ENCODE results near the gene APOBEC3A.
"Not testable (repeated sequence)": the region's sequence is repeated elsewhere in the genome, so short reads cannot be mapped to it uniquely, and the experiment has no call there.

APOBEC3A gene

DNA sequence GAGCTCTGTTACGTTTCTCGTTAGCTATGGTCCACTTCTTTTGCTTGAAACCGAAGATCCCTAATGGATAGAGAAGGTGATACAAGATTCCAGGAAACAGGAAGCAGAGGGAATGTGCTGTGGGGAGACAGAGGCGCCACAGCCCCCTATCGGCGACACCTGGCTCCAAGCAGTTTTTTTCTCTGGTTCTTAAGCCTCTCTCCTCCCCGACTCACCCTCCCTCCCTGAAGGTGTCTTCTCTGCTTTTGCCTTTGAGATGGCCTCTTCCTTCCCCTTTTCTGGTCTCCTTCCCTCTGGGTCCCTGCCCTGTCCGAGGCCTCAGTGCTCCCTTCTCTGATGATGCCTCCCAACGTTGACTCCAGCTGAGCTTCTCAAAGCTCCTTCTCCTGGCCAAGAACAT is 14.2 kb upstream of the APOBEC3A start:
- no peak for DNase-seq (ENCODE audit: low spot score)

GRCh38 chr22:38943882-38944281 is 13.5 kb upstream of the APOBEC3A start:
- DNase-seq (ENCODE audit: low spot score), result no peak

DNA sequence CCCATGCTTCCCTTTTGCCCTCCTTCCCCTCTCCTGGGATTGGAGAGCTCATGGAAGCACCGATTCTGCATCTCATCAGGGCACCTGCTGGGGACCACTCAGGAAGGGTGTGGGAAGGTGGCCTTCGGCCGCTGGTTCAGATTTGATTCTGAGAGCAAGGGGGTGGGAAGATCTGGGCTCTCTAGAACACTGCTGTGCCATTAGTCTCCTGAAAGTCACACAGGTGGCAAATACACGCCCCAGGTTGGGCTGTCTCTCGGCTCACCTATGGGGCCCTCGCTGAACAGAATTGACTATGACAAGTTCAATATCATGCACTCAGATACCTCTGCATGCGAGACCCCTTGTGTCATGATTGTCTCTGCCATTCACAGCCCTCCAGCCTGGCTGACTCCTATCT is 12.8 kb upstream of the APOBEC3A start:
- DNase-seq (ENCODE audit: low spot score), result no peak

DNA sequence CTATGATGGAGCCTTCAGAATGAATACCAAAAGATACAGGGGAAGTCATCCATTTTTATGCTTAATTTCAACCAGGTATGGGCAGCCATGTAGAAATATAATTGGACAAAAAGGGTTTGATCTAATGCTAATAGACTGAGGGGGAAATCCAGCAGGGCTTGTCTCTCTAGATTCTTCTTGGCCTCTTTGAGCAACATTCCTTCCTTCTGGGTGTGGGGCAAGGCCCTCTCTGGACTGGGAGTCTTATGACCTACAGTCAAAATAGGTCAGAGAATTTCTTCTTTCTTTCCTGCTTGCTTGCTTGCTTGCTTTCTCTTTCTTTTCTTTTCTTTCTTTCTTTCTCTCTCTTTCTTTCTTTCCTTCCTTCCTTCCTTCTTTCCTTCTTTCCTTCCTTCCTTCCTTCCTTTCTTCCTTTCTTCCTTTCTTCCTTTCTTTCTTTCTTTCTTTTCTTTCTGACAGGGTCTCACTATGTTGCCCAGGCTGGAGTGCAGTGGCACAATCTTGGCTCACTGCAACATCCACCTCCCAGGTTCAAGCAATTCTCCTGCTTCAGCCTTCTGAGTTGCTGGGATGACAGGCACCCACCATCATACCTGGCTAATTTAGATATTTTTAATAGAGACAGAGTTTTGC is 11.6 kb upstream of the APOBEC3A start:
- not testable (repeated sequence) for DNase-seq (ENCODE audit: low spot score)

DNA sequence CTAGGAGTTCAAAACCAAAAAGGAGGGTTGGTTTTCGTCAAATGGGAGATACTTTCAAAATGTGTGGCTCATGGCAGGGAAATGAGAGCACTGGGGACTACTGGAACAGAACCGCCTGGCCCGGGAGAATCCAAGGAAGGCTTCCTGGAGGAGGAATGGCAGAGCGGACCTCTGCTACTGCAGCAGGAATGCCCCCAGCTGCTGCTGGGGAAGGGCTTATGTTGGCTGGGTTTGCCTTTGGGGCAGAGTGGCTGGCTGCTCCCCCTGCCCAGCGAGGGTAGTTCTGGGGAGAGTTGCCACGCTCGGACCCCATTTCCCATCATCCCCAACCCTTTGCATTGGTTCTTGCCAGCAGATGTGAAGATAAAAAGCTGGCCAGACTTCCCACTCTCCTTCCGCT is 10.6 kb upstream of the APOBEC3A start:
- DNase-seq (ENCODE audit: low spot score), result no peak

DNA sequence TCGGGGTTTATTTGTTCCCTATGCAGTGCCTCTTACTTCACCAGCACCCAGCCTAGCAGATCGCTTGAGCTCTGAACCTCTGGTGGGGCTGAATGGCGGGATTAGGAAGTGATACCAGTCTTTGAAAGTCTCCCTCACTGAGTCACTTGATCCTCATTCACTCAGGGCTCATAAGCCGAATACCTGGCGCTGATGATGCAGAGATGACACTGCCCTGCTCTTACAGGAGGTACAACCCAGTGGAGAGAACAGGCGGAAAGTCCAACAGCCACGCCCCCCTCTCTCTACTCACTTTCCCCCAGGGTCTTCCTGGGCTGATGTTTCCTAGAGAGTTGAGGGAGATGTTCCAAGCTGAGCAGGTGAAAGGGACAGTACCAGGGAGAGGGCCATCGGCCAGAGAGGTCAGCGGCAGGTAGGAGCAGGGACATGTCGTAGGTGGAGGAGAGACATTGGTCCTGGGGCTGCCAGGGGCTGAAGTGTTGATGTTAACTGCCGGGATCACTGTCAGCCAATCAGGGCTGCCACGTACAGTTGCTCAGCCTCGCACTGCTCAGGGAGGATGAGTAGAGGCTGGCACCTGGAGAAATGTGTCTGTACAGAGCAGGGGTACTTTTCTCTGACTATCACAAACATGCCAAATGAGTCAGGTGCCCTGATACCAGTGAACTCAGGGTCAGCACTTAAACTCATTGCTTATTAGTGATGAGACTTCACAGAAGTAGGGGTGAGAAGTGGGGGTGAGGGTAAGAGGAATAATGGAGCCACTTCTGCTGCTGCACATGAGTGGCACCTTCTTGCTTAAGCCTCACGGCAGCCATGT is 9.9 kb upstream of the APOBEC3A start:
- no peak for DNase-seq (ENCODE audit: low spot score)

GRCh38 chr22:38948181-38948940 is 9.0 kb upstream of the APOBEC3A start:
- no peak for DNase-seq (ENCODE audit: low spot score)

DNA sequence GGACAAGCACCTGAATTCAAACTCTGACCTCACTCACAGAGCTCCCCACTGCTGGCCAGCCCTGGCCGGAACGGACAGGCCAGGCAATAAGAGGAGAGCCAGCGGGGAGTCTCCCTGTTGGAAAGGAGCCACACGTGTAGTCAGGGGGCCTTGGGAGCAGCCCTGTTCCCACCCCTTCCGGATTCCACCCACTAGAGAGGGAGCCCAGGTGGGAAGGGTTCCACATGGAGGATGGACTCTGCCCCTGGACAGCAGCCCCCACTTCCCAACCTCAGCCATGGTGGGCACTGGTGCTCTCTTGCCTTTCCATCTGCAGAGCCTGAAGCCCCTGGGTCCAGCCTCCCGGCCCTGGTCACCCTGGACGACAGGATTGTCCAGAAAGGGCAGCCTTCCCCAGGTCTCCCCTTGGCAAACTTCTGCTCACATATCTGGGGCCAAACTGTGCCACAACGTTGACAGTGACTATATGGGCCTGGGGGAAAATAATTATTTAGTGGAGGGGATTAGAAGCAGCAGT is 7.5 kb upstream of the APOBEC3A start:
- no peak for DNase-seq (ENCODE audit: low spot score)

- DNase-seq (ENCODE audit: low spot score), result no peak
These were observed 6.7 kb upstream of the APOBEC3A start for GRCh38 chr22:38950527-38951295.

- no peak for DNase-seq (ENCODE audit: low spot score)
These were observed 5.7 kb upstream of the APOBEC3A start for GRCh38 chr22:38951734-38952133.

DNA sequence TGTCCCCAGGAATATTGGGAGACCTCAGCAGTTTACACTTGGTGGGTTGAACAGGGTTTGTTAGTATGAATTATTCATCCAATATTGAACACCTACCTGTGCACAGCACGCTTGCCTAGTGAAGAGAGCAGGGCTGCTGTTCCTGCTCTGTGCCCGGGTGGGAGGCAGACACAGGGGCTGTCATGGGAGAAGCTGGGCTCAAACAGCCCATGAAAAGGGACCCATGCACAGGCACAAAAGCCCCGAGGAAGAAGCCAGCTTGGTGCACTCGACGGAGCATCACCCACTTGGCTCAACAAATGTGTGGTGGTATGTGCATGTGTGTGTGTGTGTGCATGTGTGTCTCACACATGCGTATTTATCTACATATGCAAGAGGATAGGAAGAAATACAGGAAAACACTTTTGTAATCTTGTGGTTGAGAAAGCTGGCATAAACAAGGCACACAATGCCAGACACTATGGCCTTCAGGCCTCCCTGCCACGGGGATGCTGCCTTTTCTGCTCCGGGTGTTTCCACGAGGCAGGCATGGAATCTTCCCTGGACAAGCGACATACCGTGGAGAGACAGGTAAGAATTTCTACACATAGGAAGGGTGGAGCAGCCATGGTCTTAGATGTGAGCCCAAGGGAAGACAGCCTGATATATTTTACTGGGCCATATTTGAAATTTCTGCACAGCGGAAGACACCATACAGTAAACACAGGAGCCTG is 5.0 kb upstream of the APOBEC3A start:
- DNase-seq (ENCODE audit: low spot score), result no peak

DNA sequence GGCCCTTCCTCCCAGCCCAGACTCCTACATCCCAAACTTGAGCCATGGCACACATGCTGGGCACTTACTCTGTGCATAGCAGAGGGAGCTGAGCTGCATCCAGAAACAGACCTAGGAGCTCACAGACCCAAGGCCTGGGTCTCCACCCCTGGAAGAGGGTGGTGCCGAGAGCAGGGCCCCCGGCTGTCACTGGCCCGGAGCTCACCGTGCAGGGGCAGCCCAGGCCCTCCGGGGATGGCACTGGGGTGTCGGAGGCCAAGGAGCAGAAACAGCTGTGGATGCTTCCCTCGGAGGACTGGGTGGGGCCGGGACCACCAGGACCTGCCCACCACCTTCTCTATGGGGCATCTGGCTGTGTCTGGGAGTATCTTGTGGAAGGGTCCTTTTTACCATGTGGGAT is 4.3 kb upstream of the APOBEC3A start:
- DNase-seq (ENCODE audit: low spot score), result no peak

GRCh38 chr22:38953577-38954413 is 3.6 kb upstream of the APOBEC3A start:
- no peak for DNase-seq (ENCODE audit: low spot score)

- DNase-seq (ENCODE audit: low spot score), result no peak
These were observed 2.9 kb upstream of the APOBEC3A start for GRCh38 chr22:38954414-38955043.

DNA sequence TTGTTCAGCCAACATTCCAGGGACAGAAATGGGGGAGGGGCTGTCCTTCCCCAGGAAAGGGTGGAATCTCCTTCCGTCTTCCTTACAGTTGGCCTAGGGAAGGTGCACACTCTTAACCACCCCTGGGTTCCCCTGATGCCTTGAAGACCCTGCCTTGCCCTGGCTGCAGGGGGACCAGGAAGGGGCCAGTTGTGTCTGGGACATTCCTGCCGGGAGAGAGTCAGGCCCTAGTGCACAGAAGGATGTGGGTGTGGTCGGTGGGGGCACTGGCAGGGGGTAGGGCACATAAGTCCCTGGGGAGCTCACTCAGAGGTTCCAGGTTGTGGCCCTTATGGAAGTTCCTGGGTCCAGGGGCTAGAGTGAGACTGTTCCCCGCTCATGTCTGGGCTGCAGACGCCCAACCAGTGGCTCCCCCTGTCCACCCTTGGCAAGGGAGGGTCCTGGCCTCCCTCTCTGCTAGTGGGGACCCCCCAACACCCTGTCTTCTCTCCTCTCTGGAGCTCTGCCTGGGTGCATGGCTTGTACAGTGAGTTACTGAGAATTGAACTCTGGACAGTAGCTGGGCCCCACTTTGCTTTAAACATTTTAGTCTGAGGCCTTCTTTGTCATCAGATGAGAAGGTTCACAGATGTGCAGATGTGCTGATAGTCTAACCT is 2.0 kb upstream of the APOBEC3A start:
- no peak for DNase-seq (ENCODE audit: low spot score)

- DNase-seq (ENCODE audit: low spot score), result no peak
These were observed 1.5 kb upstream of the APOBEC3A start for GRCh38 chr22:38955926-38956325.

GRCh38 chr22:38956551-38956950 is 858 bp upstream of the APOBEC3A start:
- no peak for DNase-seq (ENCODE audit: low spot score)

DNA sequence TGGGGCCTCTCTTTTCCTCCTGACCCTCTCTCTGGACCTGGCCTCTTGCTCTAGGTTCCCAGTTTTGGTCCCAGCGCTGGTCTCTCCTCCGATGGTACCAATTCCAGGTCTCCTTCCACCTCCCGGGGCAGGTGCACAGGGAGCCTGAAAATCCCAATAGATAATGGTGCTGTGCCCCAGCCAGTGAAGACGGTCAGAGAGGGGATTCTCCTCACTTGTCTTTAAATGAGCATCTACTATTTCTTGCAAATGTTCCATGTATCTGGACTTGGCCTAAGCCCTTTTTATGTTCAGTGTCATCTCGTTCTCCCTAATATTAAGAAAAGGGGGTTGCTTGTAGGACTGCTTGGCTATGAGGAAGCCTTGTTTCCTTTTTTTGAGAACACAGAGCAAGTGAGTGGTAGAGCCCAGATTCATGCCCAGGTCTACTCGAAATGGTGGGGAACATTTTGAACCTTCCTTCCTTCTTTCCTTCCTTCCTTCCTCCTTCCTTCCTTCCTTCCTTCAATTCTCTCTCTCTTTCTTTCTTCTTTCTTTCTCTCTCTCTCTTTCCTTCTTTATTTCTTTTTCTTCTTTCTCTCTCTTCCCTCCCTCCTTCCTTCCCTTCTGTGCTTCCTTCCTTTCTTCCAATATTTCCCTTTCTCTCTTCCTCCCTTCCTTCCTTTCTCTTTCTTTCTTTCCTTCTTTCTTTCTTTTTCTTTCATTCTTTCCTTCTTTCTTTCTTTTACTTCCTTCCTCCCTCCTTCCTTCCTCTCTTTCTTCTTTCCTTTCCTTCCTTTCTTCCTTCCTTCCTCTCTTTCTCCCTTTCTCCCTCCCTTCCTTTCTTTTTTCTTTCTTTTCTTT is 620 bp downstream of the APOBEC3A start:
- no peak for DNase-seq (ENCODE audit: low spot score)

DNA sequence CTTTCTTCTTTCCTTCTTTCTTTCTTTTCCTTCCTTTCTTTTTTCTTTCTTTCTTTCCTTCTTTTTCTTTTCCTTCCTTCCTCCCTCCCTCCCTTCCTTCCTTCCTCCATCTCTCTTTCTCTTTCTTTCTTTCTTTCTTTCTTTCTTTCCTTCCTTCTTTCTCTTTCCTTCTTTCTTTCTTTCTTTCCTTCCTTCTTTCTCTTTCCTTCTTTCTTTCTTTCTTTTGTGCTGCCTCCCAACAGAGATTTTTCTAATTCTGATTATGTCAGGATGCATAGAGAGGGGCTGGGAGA is 1.2 kb downstream of the APOBEC3A start:
- not testable (repeated sequence) for DNase-seq (ENCODE audit: low spot score)

All from LoVo (cell line).